Measurements from ENCODE around the gene CAMK1. TPM values are rescaled to one million over a fixed set of nuclear protein-coding genes. Genes with fewer than 3 reads are reported as not detected.

CAMK1 gene
- polyA plus RNA-seq (2012; ENCODE audit: insufficient read length, low read depth): 56.4 TPM

DNA sequence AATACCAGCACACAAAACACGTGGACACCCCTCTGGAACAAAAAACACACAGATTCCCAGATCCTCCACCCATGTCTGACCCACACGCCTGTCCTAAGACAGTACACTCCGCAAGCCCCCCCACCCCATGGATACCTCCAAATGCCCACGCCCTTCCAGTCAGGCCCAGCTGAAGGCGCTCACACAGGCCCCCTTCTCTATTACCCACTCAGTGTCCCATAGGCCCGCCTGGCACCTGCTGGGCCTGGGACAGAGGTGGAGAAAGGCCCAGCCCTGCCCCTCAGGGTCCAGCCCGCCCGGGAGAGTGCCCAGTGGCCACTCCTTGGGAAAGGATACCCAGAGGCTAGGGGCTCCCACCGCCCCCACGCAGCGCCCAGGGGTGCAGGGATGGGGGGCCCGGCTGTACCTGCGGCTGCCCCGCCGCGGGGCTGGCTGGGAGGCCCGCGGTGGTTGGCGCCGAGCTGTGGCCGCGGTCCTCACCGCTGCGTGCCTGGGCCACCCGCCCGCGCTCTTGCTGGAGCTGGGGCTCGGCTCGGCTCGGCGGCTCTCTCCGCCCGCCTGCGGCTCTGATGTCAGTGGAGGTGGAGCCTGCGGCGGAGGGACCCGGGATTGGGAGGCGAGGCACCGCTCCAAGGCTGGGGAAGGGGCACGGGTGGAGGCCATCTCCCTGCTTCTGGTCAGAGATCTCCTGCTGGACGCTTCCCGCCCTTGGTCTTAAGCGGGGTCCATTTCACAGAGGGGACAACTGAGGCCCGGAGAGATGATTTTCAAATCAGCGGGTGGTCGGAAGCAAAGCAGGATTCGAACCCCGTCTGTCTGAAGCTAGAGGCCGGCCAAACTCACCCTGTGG lies at the start of gene CAMK1:
Gene CAMK1 (minus strand): TSS at position 522 of the 850 bp plus-strand sequence. CDS start 2,198 bp downstream, outside the sequence.
- TF ChIP-seq FOXP2 (optimal IDR thresholded peaks at IDR 0.05; ENCODE audit: borderline replicate concordance, extremely low read depth, extremely low read length, insufficient read depth) (peak; percentile 22), SIN3A (IDR thresholded peaks at IDR 0.05; ENCODE audit: borderline replicate concordance, insufficient read depth, low read length) (no peak)
- TF ChIP-seq, protein P1, sequence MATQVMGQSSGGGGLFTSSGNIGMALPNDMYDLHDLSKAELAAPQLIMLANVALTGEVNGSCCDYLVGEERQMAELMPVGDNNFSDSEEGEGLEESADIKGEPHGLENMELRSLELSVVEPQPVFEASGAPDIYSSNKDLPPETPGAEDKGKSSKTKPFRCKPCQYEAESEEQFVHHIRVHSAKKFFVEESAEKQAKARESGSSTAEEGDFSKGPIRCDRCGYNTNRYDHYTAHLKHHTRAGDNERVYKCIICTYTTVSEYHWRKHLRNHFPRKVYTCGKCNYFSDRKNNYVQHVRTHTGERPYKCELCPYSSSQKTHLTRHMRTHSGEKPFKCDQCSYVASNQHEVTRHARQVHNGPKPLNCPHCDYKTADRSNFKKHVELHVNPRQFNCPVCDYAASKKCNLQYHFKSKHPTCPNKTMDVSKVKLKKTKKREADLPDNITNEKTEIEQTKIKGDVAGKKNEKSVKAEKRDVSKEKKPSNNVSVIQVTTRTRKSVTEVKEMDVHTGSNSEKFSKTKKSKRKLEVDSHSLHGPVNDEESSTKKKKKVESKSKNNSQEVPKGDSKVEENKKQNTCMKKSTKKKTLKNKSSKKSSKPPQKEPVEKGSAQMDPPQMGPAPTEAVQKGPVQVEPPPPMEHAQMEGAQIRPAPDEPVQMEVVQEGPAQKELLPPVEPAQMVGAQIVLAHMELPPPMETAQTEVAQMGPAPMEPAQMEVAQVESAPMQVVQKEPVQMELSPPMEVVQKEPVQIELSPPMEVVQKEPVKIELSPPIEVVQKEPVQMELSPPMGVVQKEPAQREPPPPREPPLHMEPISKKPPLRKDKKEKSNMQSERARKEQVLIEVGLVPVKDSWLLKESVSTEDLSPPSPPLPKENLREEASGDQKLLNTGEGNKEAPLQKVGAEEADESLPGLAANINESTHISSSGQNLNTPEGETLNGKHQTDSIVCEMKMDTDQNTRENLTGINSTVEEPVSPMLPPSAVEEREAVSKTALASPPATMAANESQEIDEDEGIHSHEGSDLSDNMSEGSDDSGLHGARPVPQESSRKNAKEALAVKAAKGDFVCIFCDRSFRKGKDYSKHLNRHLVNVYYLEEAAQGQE (IDR thresholded peaks at IDR 0.05; ENCODE audit: insufficient read depth in 1 of 2, low read depth in 2 of 2, low read length in 2 of 2): no peak

DNA sequence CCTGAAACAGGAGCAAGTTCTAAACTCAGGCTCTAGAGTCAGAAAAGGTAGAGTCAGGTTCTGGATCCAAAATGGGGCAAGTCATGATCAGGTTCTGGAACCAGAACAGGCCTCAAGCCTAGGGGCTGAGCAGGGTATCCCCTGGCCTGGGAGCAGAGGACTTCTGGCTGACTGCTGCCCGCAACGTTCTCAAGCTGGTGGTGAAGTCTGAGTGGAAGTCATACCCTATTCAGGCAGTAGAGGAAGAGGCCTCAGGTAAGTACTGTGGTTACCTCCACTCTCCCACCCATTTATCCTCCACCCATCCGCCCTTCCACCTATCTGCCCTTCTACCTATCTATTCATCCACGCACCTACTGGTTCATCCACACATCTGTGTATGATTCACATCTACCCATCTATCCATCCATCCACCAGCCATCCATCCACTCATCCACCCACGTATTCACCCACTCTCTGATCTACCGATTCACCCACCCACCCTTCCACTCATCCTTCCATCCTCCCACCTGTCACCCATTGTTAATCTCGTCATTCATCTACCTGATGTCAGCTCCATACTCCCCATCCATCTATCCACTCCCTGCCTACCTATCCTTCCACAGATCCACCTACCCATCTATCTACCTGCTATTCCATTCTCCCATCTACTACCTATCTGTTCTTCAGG lies 49.1 kb upstream of the CAMK1 start:
- no peak for TF ChIP-seq SIN3A (IDR thresholded peaks at IDR 0.05; ENCODE audit: borderline replicate concordance, insufficient read depth, low read length)
- TF ChIP-seq POLR2AphosphoS5 (IDR thresholded peaks at IDR 0.05; ENCODE audit: low read depth, low read length): no peak
- TF ChIP-seq, protein P1 (IDR thresholded peaks at IDR 0.05; ENCODE audit: insufficient read depth in 1 of 2, low read depth in 2 of 2, low read length in 2 of 2): no peak
- TF ChIP-seq FOXP2 (optimal IDR thresholded peaks at IDR 0.05; ENCODE audit: borderline replicate concordance, extremely low read depth, extremely low read length, insufficient read depth): no peak
- no peak for TF ChIP-seq TAF1 (IDR thresholded peaks at IDR 0.05; ENCODE audit: borderline replicate concordance, insufficient read depth, low read length)

DNA sequence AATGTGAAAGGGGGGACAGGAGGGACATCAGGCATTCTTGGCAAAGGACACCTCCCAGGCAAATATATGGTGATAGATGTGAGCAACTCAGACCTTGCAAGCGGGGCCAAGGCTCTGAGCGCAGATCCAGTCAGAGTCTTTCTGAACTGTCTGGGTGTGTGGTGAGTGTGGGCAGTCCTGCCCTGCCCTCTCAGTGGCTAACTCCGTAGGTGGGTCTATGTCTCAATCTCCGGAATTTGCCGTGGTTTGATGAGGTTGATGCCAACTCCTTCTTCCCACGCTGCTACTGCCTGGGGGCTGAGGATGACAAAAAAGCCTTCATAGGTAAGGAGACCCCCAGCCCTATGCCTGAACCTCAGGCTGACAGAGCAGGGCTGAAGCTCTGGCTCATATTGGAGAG lies 47.7 kb upstream of the CAMK1 start:
- TF ChIP-seq, protein P1 (IDR thresholded peaks at IDR 0.05; ENCODE audit: insufficient read depth in 1 of 2, low read depth in 2 of 2, low read length in 2 of 2): no peak
- TF ChIP-seq FOXP2 (optimal IDR thresholded peaks at IDR 0.05; ENCODE audit: borderline replicate concordance, extremely low read depth, extremely low read length, insufficient read depth): no peak
- no peak for TF ChIP-seq SIN3A (IDR thresholded peaks at IDR 0.05; ENCODE audit: borderline replicate concordance, insufficient read depth, low read length)
- no peak for TF ChIP-seq TAF1 (IDR thresholded peaks at IDR 0.05; ENCODE audit: borderline replicate concordance, insufficient read depth, low read length)

DNA sequence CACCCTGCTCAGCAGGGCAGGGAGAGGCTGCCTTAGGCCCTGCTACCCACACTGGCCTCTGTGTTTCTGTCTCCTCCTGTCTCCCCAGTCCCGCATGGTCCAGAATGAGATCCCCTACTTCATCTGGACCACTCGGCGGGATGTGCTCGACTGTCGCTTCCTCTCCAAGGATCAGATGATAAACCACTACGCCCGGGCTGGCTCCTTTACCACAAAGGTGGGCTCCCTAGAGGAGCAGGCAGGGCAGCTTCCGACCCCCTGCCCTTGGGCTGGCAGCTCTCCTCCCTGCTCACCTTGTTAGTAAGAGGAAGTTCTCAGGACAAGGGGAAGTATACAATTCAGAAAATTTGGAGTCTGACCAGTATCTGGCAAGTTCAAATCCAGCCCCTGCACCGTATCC lies 46.2 kb upstream of the CAMK1 start:
- TF ChIP-seq TAF1 (IDR thresholded peaks at IDR 0.05; ENCODE audit: borderline replicate concordance, insufficient read depth, low read length) (no peak), POLR2AphosphoS5 (IDR thresholded peaks at IDR 0.05; ENCODE audit: low read depth, low read length) (no peak), FOXP2 (optimal IDR thresholded peaks at IDR 0.05; ENCODE audit: borderline replicate concordance, extremely low read depth, extremely low read length, insufficient read depth) (no peak), SIN3A (IDR thresholded peaks at IDR 0.05; ENCODE audit: borderline replicate concordance, insufficient read depth, low read length) (no peak)
- TF ChIP-seq, protein P1 (IDR thresholded peaks at IDR 0.05; ENCODE audit: insufficient read depth in 1 of 2, low read depth in 2 of 2, low read length in 2 of 2): no peak
